GM23248 (cell line): ENCODE results near the gene SET.

Source experiments
- EZH2 ChIP-seq: fragments of 200-600 bp; sonication (generic); IDR thresholded peaks from 2 replicates; pipeline ENCODE4 v1.6.1; 2018; ENCODE audit warnings: antibody characterized with exemption, mild to moderate bottlenecking; ENCODE audit not compliant: insufficient read depth, poor library complexity, severe bottlenecking
- EZH2phosphoT487 ChIP-seq: fragments of 200-600 bp; sonication (generic); IDR thresholded peaks from 2 replicates; pipeline ENCODE4 v1.6.1; 2018; ENCODE audit warnings: antibody characterized with exemption, moderate library complexity, mild to moderate bottlenecking, low read depth; ENCODE audit not compliant: insufficient read depth

DNA sequence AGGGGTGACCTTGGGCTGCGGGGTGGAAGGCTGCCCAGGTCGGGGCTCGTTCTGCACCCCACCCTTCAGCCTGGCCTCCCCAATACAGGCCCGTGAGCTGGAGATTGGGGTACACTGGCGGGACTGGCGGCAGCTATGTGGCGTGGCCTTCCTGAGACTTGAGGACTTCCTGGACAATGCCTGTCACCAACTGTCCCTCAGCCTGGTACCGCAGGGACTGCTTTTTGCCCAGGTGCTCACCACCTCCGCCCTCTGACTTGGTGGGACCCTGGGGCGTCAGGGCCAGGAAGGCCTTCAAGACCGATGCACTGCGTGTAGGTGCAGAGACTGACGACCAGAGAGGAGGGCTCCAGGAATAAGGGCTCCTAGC lies 24.4 kb downstream of the SET start:
- TF ChIP-seq EZH2, result no peak
- no peak for TF ChIP-seq EZH2phosphoT487
